GM13976 (cell line): ENCODE results near the gene GHRHR.

Experiments
- DNase-seq: peaks from one replicate; pipeline ENCODE4 v3.0.0; 2012; ENCODE audit warnings: low spot score
- CTCF ChIP-seq: IDR thresholded peaks from 2 replicates; pipeline ENCODE4 v1.5.1; 2012; ENCODE audit warnings: borderline replicate concordance, mild to moderate bottlenecking; ENCODE audit not compliant: insufficient read depth; ENCODE audit errors: extremely low read depth, missing control alignments, control extremely low read depth
- in situ Hi-C: fragments of 300-500 bp; cut with MboI; formaldehyde crosslinking; loops from one replicate; pipeline ENCODE4 v1.12.0; 2022; ENCODE audit warnings: low sequenced_read_pairs, mixed read lengths, inconsistent platforms; ENCODE audit not compliant: unreplicated experiment

The GHRHR gene

GRCh38 chr7:30963842-30964241, at the start of gene GHRHR:
Gene GHRHR, plus strand, starts transcription at chr7:30963953. Its CDS starts 116 bp downstream, at chr7:30964069.
- no peak for DNase-seq
- TF ChIP-seq CTCF = no peak
- in situ Hi-C loops = no loop called here

GRCh38 chr7:30914596-30914995, 49.2 kb upstream of the GHRHR start:
- DNase-seq = no peak
- in situ Hi-C loops = no loop called here
- no peak for TF ChIP-seq CTCF

- in situ Hi-C loops = no loop called here
- DNase-seq = no peak
- no peak for TF ChIP-seq CTCF
Measured at GRCh38 chr7:30915005-30915601, 48.6 kb upstream of the GHRHR start.

- no peak for TF ChIP-seq CTCF
- DNase-seq = no peak
- in situ Hi-C loops = no loop called here
Measured at GRCh38 chr7:30915751-30916150, 48.0 kb upstream of the GHRHR start.

- no peak for TF ChIP-seq CTCF
- in situ Hi-C loops = no loop called here
- no peak for DNase-seq
Measured at GRCh38 chr7:30916255-30916654, 47.5 kb upstream of the GHRHR start.

GRCh38 chr7:30916767-30917166, 47.0 kb upstream of the GHRHR start:
- no peak for TF ChIP-seq CTCF
- no peak for DNase-seq
- in situ Hi-C loops = no loop called here
